ENCODE data around the gene CFAP251. TPM values are rescaled to one million over a fixed set of nuclear protein-coding genes. Genes with fewer than 3 reads are reported as not detected.

The CFAP251 gene
- total RNA-seq, 4 donors from 2014 or later, result 2.3 to 4.4 (median 2.6) TPM

DNA sequence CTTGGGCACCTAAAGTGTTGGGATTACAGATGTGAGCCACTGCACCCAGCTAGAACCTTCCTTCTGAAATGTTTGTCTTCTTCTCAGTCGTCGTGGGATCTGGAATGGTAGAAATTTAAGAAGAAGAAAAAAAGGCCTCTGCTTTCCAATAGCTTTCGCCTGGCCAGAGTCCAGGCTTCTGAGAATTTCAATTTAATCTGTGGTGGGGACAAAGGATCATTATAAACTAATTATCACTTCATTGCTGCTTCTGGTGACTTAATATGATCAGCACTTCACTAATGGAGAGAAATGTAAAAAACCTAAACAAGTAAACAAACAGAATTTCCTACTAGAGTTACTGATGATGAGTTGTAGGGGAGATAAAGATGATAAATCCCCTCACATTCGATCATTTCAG, 51.3 kb downstream of the CFAP251 start:
- Histone ChIP-seq H3K36me3 (no peaks in the 10 kb centered on the region), H3K4me3 (no peak overlapping the region), H3K27ac (no peak overlapping the region), H3K4me1 (no peaks in the 10 kb centered on the region), H3K27me3 (no peaks in the 10 kb centered on the region), H3K9me3 (no peaks in the 10 kb centered on the region)
- no peak for DNase-seq (ENCODE audit: low spot score in 2 of 2)
- 75% methylated on average over 4 of the region's 4 CpGs for WGBS
- TF ChIP-seq EP300 (IDR thresholded peaks at IDR 0.05), result no peak

DNA sequence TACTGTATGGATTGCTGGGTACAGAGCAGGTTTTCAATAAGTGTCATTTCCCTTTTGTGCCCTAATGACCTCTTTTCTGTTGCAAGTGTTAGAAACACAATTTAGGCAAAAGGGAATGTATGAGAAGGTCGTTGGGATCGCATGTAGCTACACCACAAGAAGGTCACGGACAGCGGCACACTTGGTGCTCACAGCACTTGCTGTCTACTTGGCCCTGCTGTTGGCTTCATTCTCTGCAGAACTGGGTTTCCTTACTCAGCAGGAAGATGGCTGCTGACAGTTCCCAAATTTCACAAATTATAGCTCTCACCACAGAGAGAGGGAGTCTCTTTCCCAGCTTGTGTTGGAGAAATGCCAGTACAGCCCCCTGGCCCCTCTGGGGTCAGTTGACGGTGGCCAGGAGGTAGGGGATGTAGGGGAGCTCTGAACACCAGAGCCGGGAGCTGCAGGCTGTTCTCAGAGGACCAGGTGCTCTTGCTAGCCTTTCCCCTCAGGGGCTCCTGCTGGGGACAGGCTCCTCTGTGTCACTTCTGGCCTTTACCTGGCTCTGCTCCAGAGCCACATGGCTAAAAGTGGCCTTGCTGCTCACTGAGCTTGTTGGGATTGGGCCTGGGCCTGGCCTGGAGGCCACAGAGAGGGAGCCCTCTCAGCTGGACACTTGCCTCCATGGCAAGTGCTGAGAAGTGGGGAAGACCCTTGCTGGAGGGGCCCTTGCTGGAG, 52.3 kb downstream of the CFAP251 start:
- no peaks in the 10 kb centered on the region for H3K4me1 ChIP-seq
- H3K27me3 ChIP-seq, result no peaks in the 10 kb centered on the region
- no peak overlapping the region for H3K27ac ChIP-seq
- WGBS, result 92% methylated on average over 4 of the region's 6 CpGs
- no peaks in the 10 kb centered on the region for H3K9me3 ChIP-seq
- no peak for TF ChIP-seq POLR2A (IDR thresholded peaks at IDR 0.05)
- TF ChIP-seq POLR2AphosphoS5 (IDR thresholded peaks at IDR 0.05), result no peak
- TF ChIP-seq, protein P1, sequence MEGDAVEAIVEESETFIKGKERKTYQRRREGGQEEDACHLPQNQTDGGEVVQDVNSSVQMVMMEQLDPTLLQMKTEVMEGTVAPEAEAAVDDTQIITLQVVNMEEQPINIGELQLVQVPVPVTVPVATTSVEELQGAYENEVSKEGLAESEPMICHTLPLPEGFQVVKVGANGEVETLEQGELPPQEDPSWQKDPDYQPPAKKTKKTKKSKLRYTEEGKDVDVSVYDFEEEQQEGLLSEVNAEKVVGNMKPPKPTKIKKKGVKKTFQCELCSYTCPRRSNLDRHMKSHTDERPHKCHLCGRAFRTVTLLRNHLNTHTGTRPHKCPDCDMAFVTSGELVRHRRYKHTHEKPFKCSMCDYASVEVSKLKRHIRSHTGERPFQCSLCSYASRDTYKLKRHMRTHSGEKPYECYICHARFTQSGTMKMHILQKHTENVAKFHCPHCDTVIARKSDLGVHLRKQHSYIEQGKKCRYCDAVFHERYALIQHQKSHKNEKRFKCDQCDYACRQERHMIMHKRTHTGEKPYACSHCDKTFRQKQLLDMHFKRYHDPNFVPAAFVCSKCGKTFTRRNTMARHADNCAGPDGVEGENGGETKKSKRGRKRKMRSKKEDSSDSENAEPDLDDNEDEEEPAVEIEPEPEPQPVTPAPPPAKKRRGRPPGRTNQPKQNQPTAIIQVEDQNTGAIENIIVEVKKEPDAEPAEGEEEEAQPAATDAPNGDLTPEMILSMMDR (IDR thresholded peaks at IDR 0.05), result no peak
- no peak for TF ChIP-seq EP300 (IDR thresholded peaks at IDR 0.05)
- no peak for DNase-seq (ENCODE audit: low spot score in 2 of 2)
- H3K4me3 ChIP-seq, result no peak overlapping the region
- no peaks in the 10 kb centered on the region for H3K36me3 ChIP-seq

DNA sequence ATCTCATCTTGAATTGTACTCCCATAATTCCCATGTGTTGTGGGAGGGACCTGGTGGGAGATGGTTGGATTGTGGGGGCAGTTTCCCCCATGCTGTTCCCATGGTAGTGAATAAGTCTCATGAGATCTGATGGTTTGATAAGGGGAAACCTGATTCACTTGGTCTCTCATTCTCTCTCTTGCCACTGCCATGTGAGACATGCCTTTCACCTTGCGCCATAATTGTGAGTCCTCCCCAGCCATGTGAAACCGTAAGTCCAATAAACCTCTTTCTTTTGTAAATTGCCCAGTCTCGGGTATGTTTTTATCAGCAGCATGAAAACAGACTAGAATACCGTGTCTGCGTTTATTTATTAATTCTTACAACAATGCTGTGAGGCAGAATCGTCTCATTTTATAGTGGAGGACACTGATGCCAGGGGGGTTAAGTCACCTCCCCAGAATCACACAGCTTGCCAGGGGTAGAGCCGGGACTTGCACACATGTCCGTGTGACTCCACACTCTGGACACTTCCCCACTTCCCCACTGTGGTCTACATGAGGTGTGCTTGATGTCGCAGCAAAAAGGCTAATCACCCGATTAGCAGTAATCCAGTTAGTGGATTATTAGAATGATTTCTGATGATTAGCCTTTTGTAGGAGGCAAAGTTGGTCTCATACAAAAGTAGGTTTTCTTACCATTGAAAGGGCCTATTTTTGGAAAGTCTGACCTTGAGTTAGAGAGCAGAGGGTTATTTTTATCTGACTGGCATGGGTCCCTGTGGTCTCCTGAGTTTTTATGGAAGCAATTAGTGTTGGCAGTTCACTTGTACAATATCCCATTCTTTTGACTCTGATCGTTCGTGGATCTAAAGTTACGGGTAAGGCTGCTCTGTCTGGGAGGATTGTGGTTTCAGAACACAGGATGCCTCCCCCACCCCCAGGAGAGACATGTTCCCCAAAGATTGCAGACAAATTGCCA, 55.9 kb downstream of the CFAP251 start:
- Histone ChIP-seq H3K9me3 (no peaks in the 10 kb centered on the region), H3K36me3 (no peaks in the 10 kb centered on the region), H3K4me3 (no peak overlapping the region), H3K27ac (no peak overlapping the region), H3K27me3 (no peaks in the 10 kb centered on the region), H3K4me1 (no peaks in the 10 kb centered on the region)
- no peak for TF ChIP-seq EP300 (IDR thresholded peaks at IDR 0.05)
- TF ChIP-seq, protein P1 (IDR thresholded peaks at IDR 0.05), result no peak
- TF ChIP-seq POLR2AphosphoS5 (IDR thresholded peaks at IDR 0.05), result no peak
- no peak for TF ChIP-seq POLR2A (IDR thresholded peaks at IDR 0.05)
- DNase-seq (ENCODE audit: low spot score in 2 of 2), result no peak
- WGBS, result 75% methylated on average over 13 of the region's 13 CpGs

DNA sequence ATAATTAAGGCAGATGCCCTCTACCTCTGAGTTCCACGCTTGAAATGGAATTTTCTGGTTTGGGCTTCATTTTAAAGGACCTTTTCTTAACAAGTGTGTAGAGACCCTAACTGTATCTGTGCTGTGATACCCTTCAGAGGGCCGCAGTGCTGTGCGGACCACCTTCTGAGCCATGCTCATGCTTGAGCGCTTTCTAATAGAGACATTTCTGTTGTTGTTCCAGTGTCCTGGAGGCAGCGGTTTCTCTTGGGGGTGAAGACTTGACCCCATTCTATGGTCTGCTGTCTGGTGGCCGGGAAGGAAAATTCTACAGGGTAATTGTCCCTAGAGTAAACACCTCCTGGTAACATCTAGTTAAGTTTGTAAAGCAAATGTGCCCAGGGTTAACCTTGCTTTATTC, 56.6 kb downstream of the CFAP251 start:
- 96% methylated on average over 6 of the region's 6 CpGs for WGBS
- Histone ChIP-seq H3K4me1 (no peaks in the 10 kb centered on the region), H3K27me3 (no peaks in the 10 kb centered on the region), H3K27ac (no peak overlapping the region), H3K4me3 (no peak overlapping the region), H3K9me3 (no peaks in the 10 kb centered on the region), H3K36me3 (no peaks in the 10 kb centered on the region)
- TF ChIP-seq, protein P1 (IDR thresholded peaks at IDR 0.05), result no peak
- no peak for DNase-seq (ENCODE audit: low spot score in 2 of 2)

DNA sequence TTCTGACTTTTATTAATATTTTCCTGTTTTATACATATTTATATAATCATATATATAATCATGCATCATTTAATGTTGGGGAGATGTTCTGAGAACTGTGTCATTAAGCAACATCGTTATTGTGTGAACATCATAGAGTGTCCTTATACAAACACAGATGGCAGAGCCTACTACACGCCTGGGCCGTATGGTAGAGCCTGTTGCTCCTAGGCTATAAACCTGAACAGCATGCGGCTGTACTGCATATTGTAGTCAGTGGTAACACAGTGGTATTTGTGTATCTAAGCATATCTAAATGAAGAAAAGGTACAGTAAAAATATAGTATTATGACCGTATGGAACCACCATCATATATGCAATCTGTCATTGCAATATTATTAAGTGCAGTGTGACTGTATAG, 58.6 kb downstream of the CFAP251 start:
- Histone ChIP-seq H3K27me3 (no peaks in the 10 kb centered on the region), H3K4me1 (no peaks in the 10 kb centered on the region), H3K4me3 (no peak overlapping the region), H3K9me3 (no peaks in the 10 kb centered on the region), H3K36me3 (no peaks in the 10 kb centered on the region), H3K27ac (no peak overlapping the region)
- TF ChIP-seq POLR2AphosphoS5 (IDR thresholded peaks at IDR 0.05), result no peak
- no peak for DNase-seq (ENCODE audit: low spot score in 2 of 2)
- WGBS, result 96% methylated on average over 5 of the region's 5 CpGs

DNA sequence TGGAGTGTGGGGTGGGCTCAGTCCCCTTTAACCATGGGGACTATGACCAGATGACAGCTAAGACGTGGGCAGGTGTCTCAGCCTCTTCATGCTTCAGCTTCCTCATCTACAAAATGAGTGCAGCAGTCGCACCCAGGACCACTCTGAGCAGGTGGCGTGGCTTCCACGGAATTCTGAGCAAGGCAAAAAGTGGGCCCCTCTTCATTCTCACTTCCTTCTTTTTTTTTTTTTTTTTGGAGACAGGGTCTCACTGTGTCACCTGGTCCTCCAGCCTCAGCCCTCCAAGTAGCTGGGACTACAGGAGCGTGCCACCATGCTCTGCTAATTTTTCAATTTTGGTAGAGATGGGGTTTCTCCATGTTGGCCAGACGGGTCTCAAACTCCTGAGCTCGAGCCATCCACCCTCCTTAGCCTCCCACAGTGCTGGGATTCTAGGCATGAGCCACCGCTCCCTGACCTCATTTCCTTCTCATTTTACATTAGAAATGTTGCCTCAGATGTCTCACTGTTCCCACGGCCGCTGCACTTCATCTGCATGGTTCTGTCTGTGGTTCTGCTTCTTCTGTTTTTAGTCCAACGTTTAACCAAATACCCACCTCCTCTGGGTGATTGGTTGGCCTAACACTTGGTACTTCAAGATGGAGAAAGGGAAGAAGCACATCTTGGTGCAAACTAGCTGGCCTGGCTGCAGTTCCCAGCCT, 61.9 kb downstream of the CFAP251 start:
- no peaks in the 10 kb centered on the region for H3K9me3 ChIP-seq

More for the DNA sequence above, 61.9 kb downstream of the CFAP251 start:
- 79% methylated on average over 11 of the region's 11 CpGs for WGBS
- DNase-seq (ENCODE audit: low spot score in 2 of 2), result no peak
- no peak overlapping the region for H3K27ac ChIP-seq
- no peaks in the 10 kb centered on the region for H3K36me3 ChIP-seq
- H3K27me3 ChIP-seq, result no peaks in the 10 kb centered on the region
- H3K4me3 ChIP-seq, result no peak overlapping the region
- TF ChIP-seq POLR2AphosphoS5 (IDR thresholded peaks at IDR 0.05) (no peak), POLR2A (IDR thresholded peaks at IDR 0.05) (no peak), EP300 (IDR thresholded peaks at IDR 0.05) (no peak)
- TF ChIP-seq, protein P1 (IDR thresholded peaks at IDR 0.05), result no peak
- no peaks in the 10 kb centered on the region for H3K4me1 ChIP-seq

Data from suprapubic skin (tissue), 4 donors.